ENCODE data around the gene PLXND1.
"Not testable (repeated sequence)": the region's sequence is repeated elsewhere in the genome, so short reads cannot be mapped to it uniquely, and the experiment has no call there.

PLXND1 gene

GRCh38 chr3:129614435-129614834, 8.0 kb upstream of the PLXND1 start:
- no peak for DNase-seq (ENCODE audit: low read depth in 2 of 2)

- DNase-seq (ENCODE audit: low read depth in 2 of 2): no peak
These were observed 6.9 kb upstream of the PLXND1 start for GRCh38 chr3:129613367-129613740.

GRCh38 chr3:129612534-129613366, 6.3 kb upstream of the PLXND1 start:
- no peak for DNase-seq (ENCODE audit: low read depth in 2 of 2)

GRCh38 chr3:129611812-129612533, 5.5 kb upstream of the PLXND1 start:
- DNase-seq (ENCODE audit: low read depth in 2 of 2): no peak

- no peak for DNase-seq (ENCODE audit: low read depth in 2 of 2)
These were observed 4.9 kb upstream of the PLXND1 start for GRCh38 chr3:129611446-129611800.

GRCh38 chr3:129610794-129611445, 4.4 kb upstream of the PLXND1 start:
- not testable (repeated sequence) for DNase-seq (ENCODE audit: low read depth in 2 of 2)

GRCh38 chr3:129610276-129610675, 3.8 kb upstream of the PLXND1 start:
- DNase-seq (ENCODE audit: low read depth in 2 of 2): no peak

- DNase-seq (ENCODE audit: low read depth in 2 of 2): no peak
These were observed 3.2 kb upstream of the PLXND1 start for GRCh38 chr3:129609591-129610182.

GRCh38 chr3:129608936-129609590, 2.6 kb upstream of the PLXND1 start:
- no peak for DNase-seq (ENCODE audit: low read depth in 2 of 2)

- DNase-seq (ENCODE audit: low read depth in 2 of 2): no peak
These were observed 1.8 kb upstream of the PLXND1 start for GRCh38 chr3:129608087-129608935.

- no peak for DNase-seq (ENCODE audit: low read depth in 2 of 2)
These were observed 1.1 kb upstream of the PLXND1 start for GRCh38 chr3:129607391-129608068.

GRCh38 chr3:129605922-129606635, 397 bp downstream of the PLXND1 start:
- no peak for DNase-seq (ENCODE audit: low read depth in 2 of 2)

GRCh38 chr3:129605203-129605921, 1.1 kb downstream of the PLXND1 start:
- DNase-seq (ENCODE audit: low read depth in 2 of 2): no peak

- DNase-seq (ENCODE audit: low read depth in 2 of 2): no peak
These were observed 1.7 kb downstream of the PLXND1 start for GRCh38 chr3:129604767-129605166.

- DNase-seq (ENCODE audit: low read depth in 2 of 2): no peak
These were observed 2.3 kb downstream of the PLXND1 start for GRCh38 chr3:129603991-129604749.

GRCh38 chr3:129603561-129603942, 2.9 kb downstream of the PLXND1 start:
- DNase-seq (ENCODE audit: low read depth in 2 of 2): no peak

- no peak for DNase-seq (ENCODE audit: low read depth in 2 of 2)
These were observed 3.5 kb downstream of the PLXND1 start for GRCh38 chr3:129602730-129603560.
